ENCODE measurements around the gene C4A. TPM values are rescaled to one million over a fixed set of nuclear protein-coding genes. Genes with fewer than 3 reads are reported as not detected.
A peak's percentile ranks its signal among the peaks of the same experiment; 100 is the strongest.
"Not testable (repeated sequence)": the region's sequence is repeated elsewhere in the genome, so short reads cannot be mapped to it uniquely, and the experiment has no call there.

Gene C4A
- total RNA-seq (2014; rRNA removed; shearing (Covaris generic); ENCODE audit: low replicate concordance), result 0.30 TPM in 1 of 2 replicates, not detected in the other

DNA sequence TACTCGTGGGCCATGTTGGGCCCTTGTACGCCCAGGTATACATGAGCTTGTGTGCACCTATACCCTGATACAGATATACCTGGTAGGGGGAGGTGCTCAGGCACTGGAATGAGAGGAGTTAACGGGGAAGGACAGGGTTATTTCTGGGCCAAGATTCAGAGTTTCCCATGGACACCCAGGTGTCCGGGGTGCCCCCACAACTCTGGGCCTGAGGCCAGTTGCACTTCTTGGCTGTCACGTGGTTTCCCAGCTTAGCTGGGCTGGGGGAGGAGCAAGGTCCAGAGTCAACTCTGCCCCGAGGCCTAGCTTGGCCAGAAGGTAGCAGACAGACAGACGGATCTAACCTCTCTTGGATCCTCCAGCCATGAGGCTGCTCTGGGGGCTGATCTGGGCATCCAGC lies at the start of gene C4A:
C4A (plus strand) TSS at position 314 of the 400 bp plus-strand sequence; CDS start at position 365, 51 bp downstream.
- DNase-seq (ENCODE audit: low read depth); in situ Hi-C loops (cut with HindIII; ENCODE audit: low pct_unique_long_range_greater_than_20kb, low sequenced_read_pairs): not testable (repeated sequence)

GRCh38 chr6:31932137-31932536 lies 49.7 kb upstream of the C4A start:
- in situ Hi-C loops (cut with HindIII; ENCODE audit: low pct_unique_long_range_greater_than_20kb, low sequenced_read_pairs); DNase-seq (ENCODE audit: low read depth): not testable (repeated sequence)

- in situ Hi-C loops (cut with HindIII; ENCODE audit: low pct_unique_long_range_greater_than_20kb, low sequenced_read_pairs), result no loop called here
- no peak for DNase-seq (ENCODE audit: low read depth)
Measured at GRCh38 chr6:31933537-31933936, 48.3 kb upstream of the C4A start.

DNA sequence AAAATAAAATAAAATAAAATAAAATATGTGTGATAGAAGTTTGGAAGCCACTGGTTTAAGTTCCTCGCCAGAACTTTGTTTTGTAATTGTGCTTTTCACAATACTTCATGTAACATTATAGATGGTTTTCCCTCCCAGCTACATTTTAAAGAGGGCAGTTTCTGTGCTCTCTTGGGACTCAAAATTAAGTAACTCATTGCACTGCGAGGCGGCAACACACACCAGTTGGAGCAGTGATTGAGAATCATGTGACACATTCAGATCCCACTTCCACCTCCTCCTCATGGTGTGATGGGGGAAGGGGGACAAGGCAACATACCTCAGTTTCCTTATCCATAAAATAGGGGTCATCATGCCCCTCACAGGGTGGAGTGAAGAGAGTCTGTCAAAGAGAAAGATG lies 46.8 kb upstream of the C4A start:
- in situ Hi-C loops (cut with HindIII; ENCODE audit: low pct_unique_long_range_greater_than_20kb, low sequenced_read_pairs), result no loop called here
- no peak for DNase-seq (ENCODE audit: low read depth)

DNA sequence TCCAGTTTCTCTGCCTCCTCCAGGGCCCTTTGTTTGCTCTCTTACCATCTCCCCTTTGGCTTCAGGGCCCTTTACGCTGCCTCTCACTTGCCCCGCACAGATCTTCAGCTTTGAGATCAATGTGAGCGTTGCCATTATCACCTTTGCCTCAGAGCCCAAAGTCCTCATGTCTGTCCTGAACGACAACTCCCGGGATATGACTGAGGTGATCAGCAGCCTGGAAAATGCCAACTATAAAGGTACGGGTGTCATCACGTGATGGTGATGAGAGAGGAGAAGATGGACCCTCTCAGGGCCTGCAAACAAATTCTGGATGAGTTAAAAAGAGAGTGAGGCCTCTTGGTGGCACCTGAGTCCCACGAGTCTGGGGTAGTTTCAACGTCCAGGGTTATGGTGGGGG lies 46.0 kb upstream of the C4A start:
- in situ Hi-C loops (cut with HindIII; ENCODE audit: low pct_unique_long_range_greater_than_20kb, low sequenced_read_pairs), result no loop called here
- no peak for DNase-seq (ENCODE audit: low read depth)

- in situ Hi-C loops (cut with HindIII; ENCODE audit: low pct_unique_long_range_greater_than_20kb, low sequenced_read_pairs), result no loop called here
- peak; percentile 41 for DNase-seq (ENCODE audit: low read depth)
Measured at GRCh38 chr6:31940256-31940664, 41.6 kb upstream of the C4A start.

DNA sequence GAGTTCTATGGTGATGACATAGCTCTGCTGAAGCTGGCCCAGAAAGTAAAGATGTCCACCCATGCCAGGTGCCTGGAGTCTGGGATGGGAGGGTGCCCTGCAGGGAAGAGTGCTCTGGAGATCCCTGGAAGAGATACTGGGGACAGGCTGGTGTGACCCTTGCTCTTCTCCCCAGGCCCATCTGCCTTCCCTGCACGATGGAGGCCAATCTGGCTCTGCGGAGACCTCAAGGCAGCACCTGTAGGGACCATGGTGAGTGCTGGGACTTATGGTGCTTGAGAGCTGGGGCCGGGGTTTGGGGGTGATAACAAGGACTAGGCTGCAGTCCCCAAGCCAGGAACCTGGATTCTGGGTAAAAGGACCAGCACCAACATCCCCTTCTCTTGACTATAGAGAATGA lies 38.1 kb upstream of the C4A start:
- in situ Hi-C loops (cut with HindIII; ENCODE audit: low pct_unique_long_range_greater_than_20kb, low sequenced_read_pairs), result no loop called here
- DNase-seq (ENCODE audit: low read depth), result no peak

DNA sequence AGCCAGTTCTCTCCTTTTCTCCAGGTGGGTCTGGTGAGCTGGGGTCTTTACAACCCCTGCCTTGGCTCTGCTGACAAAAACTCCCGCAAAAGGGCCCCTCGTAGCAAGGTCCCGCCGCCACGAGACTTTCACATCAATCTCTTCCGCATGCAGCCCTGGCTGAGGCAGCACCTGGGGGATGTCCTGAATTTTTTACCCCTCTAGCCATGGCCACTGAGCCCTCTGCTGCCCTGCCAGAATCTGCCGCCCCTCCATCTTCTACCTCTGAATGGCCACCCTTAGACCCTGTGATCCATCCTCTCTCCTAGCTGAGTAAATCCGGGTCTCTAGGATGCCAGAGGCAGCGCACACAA lies 36.7 kb upstream of the C4A start:
- in situ Hi-C loops (cut with HindIII; ENCODE audit: low pct_unique_long_range_greater_than_20kb, low sequenced_read_pairs), result no loop called here

GRCh38 chr6:31945507-31946369 lies 36.1 kb upstream of the C4A start, which contains the start of gene CFB:
Gene CFB (plus strand): TSS chr6:31946095. CDS start chr6:31946222, 127 bp downstream.
- in situ Hi-C loops (cut with HindIII; ENCODE audit: low pct_unique_long_range_greater_than_20kb, low sequenced_read_pairs), result no loop called here
- peak; percentile 75 for DNase-seq (ENCODE audit: low read depth)

More for the DNA sequence above, 36.7 kb upstream of the C4A start:
- no peak for DNase-seq (ENCODE audit: low read depth)

DNA sequence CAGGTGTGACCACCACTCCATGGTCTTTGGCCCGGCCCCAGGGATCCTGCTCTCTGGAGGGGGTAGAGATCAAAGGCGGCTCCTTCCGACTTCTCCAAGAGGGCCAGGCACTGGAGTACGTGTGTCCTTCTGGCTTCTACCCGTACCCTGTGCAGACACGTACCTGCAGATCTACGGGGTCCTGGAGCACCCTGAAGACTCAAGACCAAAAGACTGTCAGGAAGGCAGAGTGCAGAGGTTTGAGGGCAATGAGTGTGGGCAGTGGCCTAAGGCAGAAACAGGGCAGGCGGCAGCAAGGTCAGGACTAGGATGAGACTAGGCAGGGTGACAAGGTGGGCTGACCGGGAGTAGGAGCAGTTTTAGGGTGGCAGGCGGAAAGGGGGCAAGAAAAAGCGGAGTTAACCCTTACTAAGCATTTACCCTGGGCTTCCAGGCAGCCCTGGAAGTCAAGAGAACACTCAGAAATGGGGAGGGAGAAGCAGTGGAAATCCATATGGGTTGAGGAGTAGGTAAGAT lies 35.4 kb upstream of the C4A start:
- in situ Hi-C loops (cut with HindIII; ENCODE audit: low pct_unique_long_range_greater_than_20kb, low sequenced_read_pairs), result no loop called here
- DNase-seq (ENCODE audit: low read depth), result no peak

DNA sequence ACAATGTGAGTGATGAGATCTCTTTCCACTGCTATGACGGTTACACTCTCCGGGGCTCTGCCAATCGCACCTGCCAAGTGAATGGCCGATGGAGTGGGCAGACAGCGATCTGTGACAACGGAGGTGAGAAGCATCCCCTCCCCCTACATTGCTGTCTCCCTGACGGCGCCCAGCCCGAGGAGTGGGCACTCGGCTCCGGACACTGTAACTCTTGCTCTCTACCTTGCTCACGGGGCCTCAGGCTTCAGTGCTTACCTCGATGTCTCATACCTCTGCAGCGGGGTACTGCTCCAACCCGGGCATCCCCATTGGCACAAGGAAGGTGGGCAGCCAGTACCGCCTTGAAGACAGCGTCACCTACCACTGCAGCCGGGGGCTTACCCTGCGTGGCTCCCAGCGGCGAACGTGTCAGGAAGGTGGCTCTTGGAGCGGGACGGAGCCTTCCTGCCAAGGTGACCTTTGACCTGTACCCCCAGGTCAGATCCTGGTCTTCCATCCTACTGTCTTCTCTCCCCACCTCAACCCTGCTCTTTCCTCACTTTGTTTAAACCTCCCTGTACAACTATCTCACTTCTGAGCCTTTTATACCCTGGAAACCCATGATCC lies 34.7 kb upstream of the C4A start:
- in situ Hi-C loops (cut with HindIII; ENCODE audit: low pct_unique_long_range_greater_than_20kb, low sequenced_read_pairs), result no loop called here
- DNase-seq (ENCODE audit: low read depth), result no peak

DNA sequence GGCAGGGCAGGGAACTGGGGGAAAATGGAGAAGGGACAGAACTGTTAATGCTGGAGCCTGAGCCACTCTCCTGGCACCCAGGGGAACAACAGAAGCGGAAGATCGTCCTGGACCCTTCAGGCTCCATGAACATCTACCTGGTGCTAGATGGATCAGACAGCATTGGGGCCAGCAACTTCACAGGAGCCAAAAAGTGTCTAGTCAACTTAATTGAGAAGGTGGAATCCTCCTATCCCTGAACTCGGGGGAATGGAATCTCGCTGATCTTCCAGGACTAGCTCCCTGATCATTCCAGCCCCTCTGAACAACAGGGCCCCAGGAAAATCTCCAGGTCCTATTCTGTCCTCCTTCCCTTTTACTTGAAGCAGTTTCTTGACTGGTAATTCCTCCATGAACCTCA lies 34.0 kb upstream of the C4A start:
- no peak for DNase-seq (ENCODE audit: low read depth)
- in situ Hi-C loops (cut with HindIII; ENCODE audit: low pct_unique_long_range_greater_than_20kb, low sequenced_read_pairs), result no loop called here

DNA sequence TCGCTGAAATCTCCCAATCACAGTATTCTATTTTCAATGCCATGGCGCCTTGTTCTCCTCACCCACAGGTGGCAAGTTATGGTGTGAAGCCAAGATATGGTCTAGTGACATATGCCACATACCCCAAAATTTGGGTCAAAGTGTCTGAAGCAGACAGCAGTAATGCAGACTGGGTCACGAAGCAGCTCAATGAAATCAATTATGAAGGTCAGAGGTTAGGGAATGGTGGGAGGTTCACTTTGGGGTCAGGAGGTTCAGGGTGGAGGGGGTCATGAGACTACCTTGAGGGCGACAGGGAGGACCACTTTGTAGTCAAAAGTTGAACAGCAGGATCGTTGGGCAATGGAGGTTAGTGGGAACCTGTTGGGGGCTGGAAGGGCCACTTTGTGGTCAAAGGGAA lies 33.6 kb upstream of the C4A start:
- no peak for DNase-seq (ENCODE audit: low read depth)
- in situ Hi-C loops (cut with HindIII; ENCODE audit: low pct_unique_long_range_greater_than_20kb, low sequenced_read_pairs), result no loop called here

DNA sequence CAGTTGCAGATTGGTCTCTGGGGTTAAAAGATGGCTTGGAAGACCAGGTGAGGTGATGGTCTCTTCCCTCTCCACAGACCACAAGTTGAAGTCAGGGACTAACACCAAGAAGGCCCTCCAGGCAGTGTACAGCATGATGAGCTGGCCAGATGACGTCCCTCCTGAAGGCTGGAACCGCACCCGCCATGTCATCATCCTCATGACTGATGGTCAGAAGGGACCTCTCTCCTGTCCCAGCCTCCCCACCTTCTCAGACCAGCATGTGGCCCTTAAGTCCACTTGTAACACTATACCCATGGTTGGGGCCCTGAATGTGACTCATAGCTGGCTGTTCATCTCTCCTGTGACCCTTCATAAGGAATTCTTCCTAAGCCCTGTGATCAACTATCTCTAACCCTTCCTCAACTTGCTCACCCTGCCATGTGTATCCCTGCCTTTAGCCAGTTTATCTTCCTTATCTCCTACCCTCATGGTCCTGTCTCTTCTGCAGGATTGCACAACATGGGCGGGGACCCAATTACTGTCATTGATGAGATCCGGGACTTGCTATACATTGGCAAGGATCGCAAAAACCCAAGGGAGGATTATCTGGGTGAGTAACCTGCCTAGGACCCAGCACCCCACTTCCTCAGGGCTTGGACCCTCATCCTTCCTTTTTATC lies 33.0 kb upstream of the C4A start:
- DNase-seq (ENCODE audit: low read depth), result peak; percentile 79
- in situ Hi-C loops (cut with HindIII; ENCODE audit: low pct_unique_long_range_greater_than_20kb, low sequenced_read_pairs), result no loop called here

- in situ Hi-C loops (cut with HindIII; ENCODE audit: low pct_unique_long_range_greater_than_20kb, low sequenced_read_pairs), result no loop called here
- DNase-seq (ENCODE audit: low read depth), result no peak
Measured at GRCh38 chr6:31949926-31950548, 31.8 kb upstream of the C4A start.

DNA sequence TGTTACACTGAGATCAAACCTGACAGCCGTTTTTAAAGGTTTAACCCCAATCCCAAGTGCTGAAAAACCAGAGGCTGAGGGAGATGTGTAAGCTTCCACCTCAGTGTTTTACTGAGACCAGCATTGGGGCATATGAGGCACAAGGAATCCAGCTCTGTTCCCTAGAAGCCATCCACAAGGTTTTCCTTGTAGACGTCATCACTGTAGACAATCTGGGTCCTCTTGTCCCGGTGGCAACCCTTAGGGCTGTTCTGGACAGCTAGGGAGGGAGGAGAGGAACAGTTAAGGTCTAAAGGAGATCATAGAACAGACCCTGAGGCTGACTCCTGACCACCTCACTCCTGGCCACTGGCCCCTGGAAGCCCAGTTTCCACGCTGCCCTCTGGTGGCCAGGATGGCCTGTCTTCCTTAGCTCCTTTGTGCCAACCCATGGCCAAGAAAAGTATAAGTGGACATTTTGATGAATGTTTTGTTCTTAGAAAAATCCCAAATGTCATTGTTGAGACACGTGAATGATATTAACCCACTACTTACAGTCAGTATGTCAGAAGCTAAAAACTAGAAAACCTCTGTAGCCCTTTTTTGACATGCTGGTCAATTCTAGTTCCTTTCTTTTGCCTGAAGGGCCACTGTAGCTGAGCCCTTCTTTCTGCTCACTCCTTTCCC lies 29.6 kb upstream of the C4A start:
- peak; percentile 53 for DNase-seq (ENCODE audit: low read depth)
- in situ Hi-C loops (cut with HindIII; ENCODE audit: low pct_unique_long_range_greater_than_20kb, low sequenced_read_pairs), result no loop called here

DNA sequence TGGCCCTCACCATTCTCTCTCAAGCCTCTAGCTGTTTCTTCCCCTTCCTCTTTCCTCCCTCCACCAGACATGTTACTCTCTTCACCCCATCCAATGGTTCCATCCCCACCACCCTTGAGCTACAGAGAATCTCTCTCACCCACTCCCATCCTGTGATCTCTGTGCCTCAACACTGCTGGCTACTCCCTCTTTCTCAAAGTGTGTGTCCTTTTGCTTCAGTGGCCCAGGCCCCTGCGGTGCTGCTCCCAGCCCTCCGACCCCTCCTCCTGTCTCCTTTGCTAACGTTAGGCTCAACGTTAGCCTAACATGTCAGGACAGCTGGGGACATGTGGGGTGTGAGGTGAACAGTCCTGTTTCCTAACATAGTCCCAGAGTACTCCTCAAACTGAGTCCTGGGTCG lies 29.0 kb upstream of the C4A start:
- in situ Hi-C loops (cut with HindIII; ENCODE audit: low pct_unique_long_range_greater_than_20kb, low sequenced_read_pairs), result no loop called here
- no peak for DNase-seq (ENCODE audit: low read depth)

GRCh38 chr6:31954511-31954910 lies 27.3 kb upstream of the C4A start:
- no peak for DNase-seq (ENCODE audit: low read depth)
- in situ Hi-C loops (cut with HindIII; ENCODE audit: low pct_unique_long_range_greater_than_20kb, low sequenced_read_pairs), result no loop called here

All from Caki2 (cell line).